GM12864 (cell line): ENCODE data around the gene P3H3.
A peak's percentile ranks its signal among the peaks of the same experiment; 100 is the strongest.

Source experiments
- DNase-seq: peaks from one replicate; pipeline ENCODE4 v3.0.0-alpha.2; 2011; ENCODE audit warnings: low read depth
- H3K4me3 ChIP-seq: 2 replicates; pipeline ENCODE4 v1.5.1; 2011; ENCODE audit warnings: mild to moderate bottlenecking, low read depth, low read length, control low read depth
- TF ChIP-seq, protein P1 (sequence below): IDR thresholded peaks from 2 replicates; pipeline ENCODE4 v1.5.1; 2011; ENCODE audit warnings: low read depth, mild to moderate bottlenecking, moderate library complexity, low read length, control low read depth, inconsistent platforms; ENCODE audit errors: missing control alignments

The P3H3 gene

DNA sequence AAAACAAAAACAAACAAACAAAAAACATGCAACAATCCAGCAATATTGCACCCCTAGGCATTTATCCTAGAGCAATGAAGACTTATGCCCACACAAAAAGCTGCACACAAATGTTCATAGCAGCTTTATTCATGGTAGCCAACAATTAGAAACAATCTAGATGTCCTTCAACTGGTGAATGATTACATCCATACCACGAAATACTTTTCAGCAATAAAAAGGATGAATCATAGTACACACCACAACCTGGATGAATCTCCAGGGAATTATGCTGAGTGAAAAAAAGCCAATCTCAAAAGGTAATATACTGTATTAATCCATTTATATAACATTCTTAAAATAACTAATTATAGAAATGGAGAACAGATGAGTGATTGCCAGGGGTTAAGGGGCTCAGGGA is 21.0 kb upstream of the P3H3 start:
- DNase-seq, result no peak
- TF ChIP-seq, protein P1, sequence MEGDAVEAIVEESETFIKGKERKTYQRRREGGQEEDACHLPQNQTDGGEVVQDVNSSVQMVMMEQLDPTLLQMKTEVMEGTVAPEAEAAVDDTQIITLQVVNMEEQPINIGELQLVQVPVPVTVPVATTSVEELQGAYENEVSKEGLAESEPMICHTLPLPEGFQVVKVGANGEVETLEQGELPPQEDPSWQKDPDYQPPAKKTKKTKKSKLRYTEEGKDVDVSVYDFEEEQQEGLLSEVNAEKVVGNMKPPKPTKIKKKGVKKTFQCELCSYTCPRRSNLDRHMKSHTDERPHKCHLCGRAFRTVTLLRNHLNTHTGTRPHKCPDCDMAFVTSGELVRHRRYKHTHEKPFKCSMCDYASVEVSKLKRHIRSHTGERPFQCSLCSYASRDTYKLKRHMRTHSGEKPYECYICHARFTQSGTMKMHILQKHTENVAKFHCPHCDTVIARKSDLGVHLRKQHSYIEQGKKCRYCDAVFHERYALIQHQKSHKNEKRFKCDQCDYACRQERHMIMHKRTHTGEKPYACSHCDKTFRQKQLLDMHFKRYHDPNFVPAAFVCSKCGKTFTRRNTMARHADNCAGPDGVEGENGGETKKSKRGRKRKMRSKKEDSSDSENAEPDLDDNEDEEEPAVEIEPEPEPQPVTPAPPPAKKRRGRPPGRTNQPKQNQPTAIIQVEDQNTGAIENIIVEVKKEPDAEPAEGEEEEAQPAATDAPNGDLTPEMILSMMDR, result no peak
- H3K4me3 ChIP-seq, result no peak overlapping the region

DNA sequence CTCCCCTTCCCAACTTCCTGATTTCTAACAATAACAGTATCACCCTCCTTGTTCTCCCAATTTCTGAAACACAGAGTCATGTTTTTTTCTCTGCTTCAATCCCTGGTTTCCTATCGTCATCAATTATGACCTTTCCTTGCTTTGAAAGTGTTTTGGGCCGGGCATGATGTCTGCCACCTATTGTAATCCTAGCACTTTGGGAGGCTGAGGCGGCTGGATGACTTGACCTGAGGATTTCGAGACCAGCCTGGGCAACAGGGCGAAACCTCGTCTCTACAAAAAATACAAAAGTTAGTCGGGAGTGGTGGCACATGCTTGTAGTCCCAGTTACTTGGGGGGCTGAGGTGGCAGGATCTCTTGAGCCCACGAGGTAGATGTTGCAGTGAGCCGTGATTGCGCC is 19.2 kb upstream of the P3H3 start:
- H3K4me3 ChIP-seq, result no peak overlapping the region
- TF ChIP-seq, protein P1, result no peak
- DNase-seq, result no peak

DNA sequence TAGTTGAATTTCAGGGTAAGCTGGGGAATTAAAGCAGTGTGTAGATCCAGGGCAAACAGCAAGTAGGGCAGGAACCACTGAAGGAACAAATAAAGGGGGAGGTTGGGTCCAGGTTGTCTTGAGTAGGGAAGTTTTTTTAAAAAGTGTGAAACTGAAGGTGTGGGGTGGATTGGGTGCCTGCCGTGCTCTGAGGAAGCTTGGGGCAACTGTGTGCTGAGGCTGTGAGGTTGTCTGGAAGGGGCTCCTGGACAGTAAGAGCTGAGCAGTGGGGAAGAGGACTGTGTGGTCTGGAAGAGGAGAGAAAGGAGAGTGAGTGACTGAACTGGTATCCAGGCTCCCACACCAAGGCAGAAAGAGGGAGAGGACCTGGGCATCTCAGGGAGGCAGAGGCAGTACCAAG is 17.4 kb upstream of the P3H3 start:
- no peak for DNase-seq
- TF ChIP-seq, protein P1, result no peak
- H3K4me3 ChIP-seq, result no peak overlapping the region

DNA sequence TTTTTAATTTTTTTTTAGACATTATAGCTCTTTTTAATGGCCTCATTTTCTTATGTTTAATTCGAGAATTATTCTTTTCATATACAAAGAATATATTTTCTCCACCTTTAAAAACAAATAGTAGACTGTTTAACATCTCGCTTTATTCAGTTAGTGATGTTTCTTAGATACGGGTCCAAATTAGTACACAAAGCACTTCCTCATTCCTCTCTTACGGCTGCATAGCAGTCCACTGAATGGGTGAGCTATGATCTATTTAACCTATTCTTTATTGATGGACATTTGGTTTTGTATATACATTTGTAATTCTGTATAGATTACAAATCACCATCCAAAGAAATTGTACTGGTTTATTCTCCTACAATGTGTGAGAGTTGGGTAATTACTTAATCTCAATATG is 14.8 kb upstream of the P3H3 start:
- DNase-seq, result no peak

DNA sequence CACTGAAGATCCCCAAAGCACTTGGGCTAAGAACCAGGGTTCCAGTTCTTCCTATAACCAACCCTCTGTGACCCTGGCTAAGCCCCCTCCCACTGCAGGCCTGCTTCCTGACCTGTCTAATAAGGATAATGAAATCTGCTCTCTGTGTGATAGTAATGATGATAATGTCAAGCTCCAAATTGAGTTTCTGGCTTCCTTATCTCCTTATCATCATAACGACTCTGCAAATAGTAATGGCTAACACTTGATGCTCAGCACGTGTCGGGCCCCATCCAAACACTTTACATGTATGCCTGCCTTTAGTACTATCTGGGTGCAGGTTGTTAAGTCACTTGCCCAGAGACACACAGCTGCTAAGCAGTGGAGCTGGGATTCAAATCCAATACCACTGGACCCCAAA is 11.6 kb upstream of the P3H3 start:
- H3K4me3 ChIP-seq, result no peak overlapping the region
- DNase-seq, result no peak
- TF ChIP-seq, protein P1, result no peak

More for the DNA sequence above, 14.8 kb upstream of the P3H3 start:
- H3K4me3 ChIP-seq, result no peak overlapping the region
- TF ChIP-seq, protein P1, result no peak

DNA sequence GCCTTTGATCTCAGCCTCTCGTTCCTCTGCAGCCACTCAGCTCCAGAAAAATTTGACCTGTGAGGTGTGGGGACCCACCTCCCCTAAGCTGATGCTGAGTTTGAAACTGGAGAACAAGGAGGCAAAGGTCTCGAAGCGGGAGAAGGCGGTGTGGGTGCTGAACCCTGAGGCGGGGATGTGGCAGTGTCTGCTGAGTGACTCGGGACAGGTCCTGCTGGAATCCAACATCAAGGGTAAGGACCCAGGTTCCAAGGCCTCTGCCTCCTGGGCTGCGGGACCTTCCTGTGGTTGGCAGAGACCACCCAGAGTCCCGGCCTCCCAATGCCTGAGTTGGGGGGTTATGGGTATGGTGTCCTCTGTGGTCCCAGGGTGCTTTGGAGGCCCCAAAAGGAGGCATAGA is 11.1 kb upstream of the P3H3 start:
- TF ChIP-seq, protein P1, result no peak
- DNase-seq, result no peak
- H3K4me3 ChIP-seq, result no peak overlapping the region

DNA sequence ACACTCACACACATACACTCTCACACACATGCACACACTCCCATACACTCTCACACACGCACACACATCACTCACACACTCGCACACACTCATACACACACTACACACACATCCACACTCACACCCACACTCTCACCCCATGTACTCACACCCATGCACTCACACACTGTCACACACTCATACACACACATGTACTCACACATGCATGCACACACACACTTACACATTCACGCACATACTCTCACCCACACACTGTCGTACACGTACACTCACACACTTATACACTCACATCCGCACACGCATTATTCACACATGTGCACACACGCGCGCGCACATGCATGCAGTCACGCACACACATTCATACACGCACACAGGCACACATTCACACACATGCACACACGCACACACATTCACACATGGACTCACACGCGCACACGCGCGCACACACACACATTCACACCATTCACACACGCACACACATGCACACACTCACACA is 10.5 kb upstream of the P3H3 start:
- peak; percentile 12 for DNase-seq
- no peak overlapping the region for H3K4me3 ChIP-seq
- TF ChIP-seq, protein P1, result no peak
